ENCODE results near the gene ALDH1L1. TPM values are rescaled to one million over a fixed set of nuclear protein-coding genes. Genes with fewer than 3 reads are reported as not detected.

Gene ALDH1L1
- polyA plus RNA-seq, 10 donors = 0.15 to 0.44 (median 0.23) TPM

- DNase-seq = peak; percentile 34 to 77 (median 66)
These were observed 46.0 kb downstream of the ALDH1L1 start for GRCh38 chr3:126134219-126134975.

- no peak for DNase-seq
These were observed 46.8 kb downstream of the ALDH1L1 start for GRCh38 chr3:126133606-126134005.

- no peak for DNase-seq
These were observed 47.5 kb downstream of the ALDH1L1 start for GRCh38 chr3:126132751-126133511.

- DNase-seq = no peak
These were observed 48.3 kb downstream of the ALDH1L1 start for GRCh38 chr3:126131881-126132750.

- no peak for DNase-seq
These were observed 49.2 kb downstream of the ALDH1L1 start for GRCh38 chr3:126130981-126131745.

GRCh38 chr3:126130081-126130855 lies 50.1 kb downstream of the ALDH1L1 start:
- DNase-seq = no peak

GRCh38 chr3:126129398-126129891 lies 50.9 kb downstream of the ALDH1L1 start:
- DNase-seq = no peak

GRCh38 chr3:126128504-126129397 lies 51.6 kb downstream of the ALDH1L1 start:
- no peak for DNase-seq

GRCh38 chr3:126127904-126128303 lies 52.5 kb downstream of the ALDH1L1 start:
- DNase-seq = no peak

GRCh38 chr3:126127452-126127851 lies 52.9 kb downstream of the ALDH1L1 start:
- DNase-seq = no peak

- DNase-seq = no peak
These were observed 53.5 kb downstream of the ALDH1L1 start for GRCh38 chr3:126126811-126127431.

- no peak for DNase-seq
These were observed 54.1 kb downstream of the ALDH1L1 start for GRCh38 chr3:126126286-126126685.

- DNase-seq = no peak
These were observed 54.6 kb downstream of the ALDH1L1 start for GRCh38 chr3:126125781-126126251.

GRCh38 chr3:126125341-126125740 lies 55.0 kb downstream of the ALDH1L1 start:
- no peak for DNase-seq

GRCh38 chr3:126124896-126125295 lies 55.5 kb downstream of the ALDH1L1 start:
- no peak for DNase-seq

- DNase-seq = no peak
These were observed 56.1 kb downstream of the ALDH1L1 start for GRCh38 chr3:126124148-126124868.

GRCh38 chr3:126121632-126122031 lies 58.8 kb downstream of the ALDH1L1 start:
- no peak for DNase-seq

- DNase-seq = no peak
These were observed 59.3 kb downstream of the ALDH1L1 start for GRCh38 chr3:126121074-126121473.

Data from muscle of back (tissue), 11 donors.